ENCODE measurements around the gene OLIG1. TPM values are rescaled to one million over a fixed set of nuclear protein-coding genes. Genes with fewer than 3 reads are reported as not detected.

OLIG1 gene
- total RNA-seq, 2 donors from 2014 or later, result 10.8 TPM; not detected in 1

DNA sequence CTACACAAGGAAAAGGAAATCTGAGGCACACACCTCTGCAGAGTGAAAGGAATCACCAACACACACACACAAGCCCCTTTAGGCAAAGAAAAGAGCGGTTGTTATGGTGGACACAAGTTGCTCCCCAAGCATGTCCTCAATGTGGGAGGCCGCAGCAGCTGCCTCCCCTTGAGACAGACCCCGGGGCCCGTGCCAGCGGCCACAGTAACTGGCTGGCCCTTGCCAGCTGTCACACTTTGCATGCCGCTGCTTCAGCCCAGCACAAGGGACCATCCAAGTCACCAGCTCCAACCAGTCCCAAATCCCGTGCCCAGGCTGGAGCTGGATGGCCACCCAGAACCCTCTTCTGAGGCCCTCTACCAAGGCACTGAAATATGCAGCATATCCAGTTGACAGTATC lies 2.9 kb upstream of the OLIG1 start:
- H3K36me3 ChIP-seq, result no peaks in the 10 kb centered on the region
- no peaks in the 10 kb centered on the region for H3K9me3 ChIP-seq
- WGBS, result 87% methylated on average over 7 of the region's 7 CpGs
- TF ChIP-seq POLR2A (IDR thresholded peaks at IDR 0.05), result no peak
- no peaks in the 10 kb centered on the region for H3K4me1 ChIP-seq (replicated peaks)
- no peak overlapping the region for H3K27ac ChIP-seq
- no peak overlapping the region for H3K4me3 ChIP-seq
- DNase-seq (ENCODE audit: low spot score), result no peak
- intact Hi-C loops (cut with DNase I), result no loop called here
- peaks cover 30% of the 10 kb centered on the region for H3K27me3 ChIP-seq (replicated peaks; ENCODE audit: insufficient read depth)

DNA sequence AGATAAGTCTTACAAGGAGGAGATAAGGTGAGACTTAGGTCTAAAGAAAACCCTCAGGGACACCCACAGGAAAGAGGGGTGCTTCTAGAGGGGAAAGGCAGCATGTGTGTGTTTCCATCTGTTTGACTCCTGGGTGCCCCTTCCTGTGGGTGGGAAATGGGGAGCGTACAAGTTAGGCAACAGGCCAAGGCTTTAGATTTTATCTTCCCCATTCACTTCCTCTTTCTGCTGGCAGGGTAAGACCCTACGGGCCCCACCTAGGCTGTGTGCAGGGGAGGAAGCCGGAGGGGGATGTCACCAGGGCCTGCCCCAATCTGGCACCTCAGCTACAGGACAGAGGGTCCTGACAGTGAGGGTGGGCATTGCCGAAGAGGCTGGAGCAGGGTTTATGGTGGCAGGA lies 2.5 kb upstream of the OLIG1 start:
- intact Hi-C loops (cut with DNase I), result no loop called here
- no peak overlapping the region for H3K4me3 ChIP-seq
- WGBS, result 39% methylated on average over 4 of the region's 4 CpGs
- H3K4me1 ChIP-seq (replicated peaks), result no peaks in the 10 kb centered on the region
- H3K36me3 ChIP-seq, result no peaks in the 10 kb centered on the region
- no peak for TF ChIP-seq POLR2A (IDR thresholded peaks at IDR 0.05)
- TF ChIP-seq POLR2AphosphoS5 (IDR thresholded peaks at IDR 0.05), result no peak
- TF ChIP-seq, protein P1, sequence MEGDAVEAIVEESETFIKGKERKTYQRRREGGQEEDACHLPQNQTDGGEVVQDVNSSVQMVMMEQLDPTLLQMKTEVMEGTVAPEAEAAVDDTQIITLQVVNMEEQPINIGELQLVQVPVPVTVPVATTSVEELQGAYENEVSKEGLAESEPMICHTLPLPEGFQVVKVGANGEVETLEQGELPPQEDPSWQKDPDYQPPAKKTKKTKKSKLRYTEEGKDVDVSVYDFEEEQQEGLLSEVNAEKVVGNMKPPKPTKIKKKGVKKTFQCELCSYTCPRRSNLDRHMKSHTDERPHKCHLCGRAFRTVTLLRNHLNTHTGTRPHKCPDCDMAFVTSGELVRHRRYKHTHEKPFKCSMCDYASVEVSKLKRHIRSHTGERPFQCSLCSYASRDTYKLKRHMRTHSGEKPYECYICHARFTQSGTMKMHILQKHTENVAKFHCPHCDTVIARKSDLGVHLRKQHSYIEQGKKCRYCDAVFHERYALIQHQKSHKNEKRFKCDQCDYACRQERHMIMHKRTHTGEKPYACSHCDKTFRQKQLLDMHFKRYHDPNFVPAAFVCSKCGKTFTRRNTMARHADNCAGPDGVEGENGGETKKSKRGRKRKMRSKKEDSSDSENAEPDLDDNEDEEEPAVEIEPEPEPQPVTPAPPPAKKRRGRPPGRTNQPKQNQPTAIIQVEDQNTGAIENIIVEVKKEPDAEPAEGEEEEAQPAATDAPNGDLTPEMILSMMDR (IDR thresholded peaks at IDR 0.05), result no peak
- H3K27me3 ChIP-seq (replicated peaks; ENCODE audit: insufficient read depth), result peaks cover 30% of the 10 kb centered on the region
- H3K27ac ChIP-seq, result no peak overlapping the region
- no peak for DNase-seq (ENCODE audit: low spot score)
- no peaks in the 10 kb centered on the region for H3K9me3 ChIP-seq

DNA sequence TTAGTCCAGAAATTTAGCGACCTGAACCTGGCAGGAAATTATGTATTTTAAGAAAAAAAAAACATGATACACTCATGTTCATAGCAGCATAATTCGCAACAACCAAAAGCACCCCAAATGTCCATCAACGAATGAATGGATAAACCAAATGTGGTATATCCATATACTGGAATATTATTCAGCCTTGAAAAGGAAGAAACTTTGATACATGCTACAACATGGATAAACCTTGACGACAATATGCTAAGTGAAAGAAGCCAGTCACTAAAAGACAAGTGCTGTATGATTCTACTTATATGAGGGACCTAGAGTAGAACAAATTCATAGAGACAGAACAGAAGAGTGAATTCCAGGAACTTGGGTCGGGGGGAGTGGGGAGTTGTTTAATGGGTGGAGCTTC lies 698 bp upstream of the OLIG1 start:
- no peak for DNase-seq (ENCODE audit: low spot score)
- WGBS, result 69% methylated on average over 5 of the region's 5 CpGs
- Histone ChIP-seq H3K4me3 (no peak overlapping the region), H3K27me3 (replicated peaks; ENCODE audit: insufficient read depth) (peaks cover 32% of the 10 kb centered on the region), H3K4me1 (replicated peaks) (no peaks in the 10 kb centered on the region), H3K36me3 (no peaks in the 10 kb centered on the region), H3K9me3 (no peaks in the 10 kb centered on the region), H3K27ac (no peak overlapping the region)
- TF ChIP-seq POLR2A (IDR thresholded peaks at IDR 0.05), result no peak
- TF ChIP-seq, protein P1 (IDR thresholded peaks at IDR 0.05), result no peak
- no peak for TF ChIP-seq POLR2AphosphoS5 (IDR thresholded peaks at IDR 0.05)
- intact Hi-C loops (cut with DNase I), result no loop called here

DNA sequence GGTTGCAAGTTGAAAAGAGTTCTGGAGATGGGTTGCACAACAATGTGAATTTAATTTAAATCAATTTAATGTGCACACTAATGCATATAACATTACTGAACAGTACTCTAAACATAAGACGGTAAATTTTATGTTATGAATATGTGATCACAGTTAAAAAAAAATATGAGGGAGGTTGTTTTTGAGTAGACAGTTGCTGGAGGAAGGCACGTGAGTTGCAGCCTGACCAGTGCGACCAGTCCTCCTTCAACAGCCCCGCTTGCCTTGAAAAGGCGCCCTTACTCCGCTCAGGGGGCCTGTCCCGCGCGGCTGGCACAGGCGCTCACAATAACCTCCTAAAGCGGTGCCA lies 322 bp upstream of the OLIG1 start:
- H3K9me3 ChIP-seq, result no peaks in the 10 kb centered on the region
- WGBS, result 4% methylated on average over 11 of the region's 11 CpGs
- H3K27me3 ChIP-seq (replicated peaks; ENCODE audit: insufficient read depth), result peaks cover 32% of the 10 kb centered on the region
- TF ChIP-seq POLR2A (IDR thresholded peaks at IDR 0.05) (no peak), POLR2AphosphoS5 (IDR thresholded peaks at IDR 0.05) (no peak)
- TF ChIP-seq, protein P1 (IDR thresholded peaks at IDR 0.05), result no peak
- no peaks in the 10 kb centered on the region for H3K4me1 ChIP-seq (replicated peaks)
- H3K36me3 ChIP-seq, result no peaks in the 10 kb centered on the region
- peak overlapping the region in 1 of 2 donors; percentile 24 for H3K4me3 ChIP-seq
- DNase-seq (ENCODE audit: low spot score), result no peak
- H3K27ac ChIP-seq, result no peak overlapping the region
- intact Hi-C loops (cut with DNase I), result no loop called here

DNA sequence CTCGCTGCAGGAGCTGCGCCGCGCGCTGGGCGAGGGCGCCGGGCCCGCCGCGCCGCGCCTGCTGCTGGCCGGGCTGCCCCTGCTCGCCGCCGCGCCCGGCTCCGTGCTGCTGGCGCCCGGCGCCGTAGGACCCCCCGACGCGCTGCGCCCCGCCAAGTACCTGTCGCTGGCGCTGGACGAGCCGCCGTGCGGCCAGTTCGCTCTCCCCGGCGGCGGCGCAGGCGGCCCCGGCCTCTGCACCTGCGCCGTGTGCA lies 730 bp downstream of the OLIG1 start:
- no peaks in the 10 kb centered on the region for H3K4me1 ChIP-seq (replicated peaks)
- no peaks in the 10 kb centered on the region for H3K9me3 ChIP-seq
- no peak overlapping the region for H3K27ac ChIP-seq
- WGBS, result 0% methylated on average over 21 of the region's 44 CpGs
- peaks cover 35% of the 10 kb centered on the region for H3K27me3 ChIP-seq (replicated peaks; ENCODE audit: insufficient read depth)
- H3K36me3 ChIP-seq, result no peaks in the 10 kb centered on the region
- TF ChIP-seq, protein P1 (IDR thresholded peaks at IDR 0.05), result no peak
- TF ChIP-seq POLR2A (IDR thresholded peaks at IDR 0.05), result no peak
- TF ChIP-seq POLR2AphosphoS5 (IDR thresholded peaks at IDR 0.05), result no peak
- DNase-seq (ENCODE audit: low spot score), result no peak
- peak overlapping the region; percentile 19 to 24 for H3K4me3 ChIP-seq
- intact Hi-C loops (cut with DNase I), result no loop called here

Data from prostate gland (tissue), 2 donors.